OCI-LY7 (cell line): ENCODE data around the gene TRIM69.

ENCODE experiments used
- EZH2phosphoT487 ChIP-seq: fragments of 200-600 bp; sonication (generic); IDR thresholded peaks from 2 replicates; pipeline ENCODE4 v1.6.1; 2018; ENCODE audit warnings: low read depth, borderline replicate concordance, mild to moderate bottlenecking, mixed run types, antibody characterized with exemption, low read length, moderate library complexity, mixed read lengths
- TF ChIP-seq, protein P1 (sequence below): fragments of 200-600 bp; sonication (generic); conservative IDR thresholded peaks from 2 replicates; pipeline ENCODE4 v1.5.1; 2014; ENCODE audit warnings: mild to moderate bottlenecking, antibody characterized with exemption, low read length, moderate library complexity, mixed read lengths

DNA sequence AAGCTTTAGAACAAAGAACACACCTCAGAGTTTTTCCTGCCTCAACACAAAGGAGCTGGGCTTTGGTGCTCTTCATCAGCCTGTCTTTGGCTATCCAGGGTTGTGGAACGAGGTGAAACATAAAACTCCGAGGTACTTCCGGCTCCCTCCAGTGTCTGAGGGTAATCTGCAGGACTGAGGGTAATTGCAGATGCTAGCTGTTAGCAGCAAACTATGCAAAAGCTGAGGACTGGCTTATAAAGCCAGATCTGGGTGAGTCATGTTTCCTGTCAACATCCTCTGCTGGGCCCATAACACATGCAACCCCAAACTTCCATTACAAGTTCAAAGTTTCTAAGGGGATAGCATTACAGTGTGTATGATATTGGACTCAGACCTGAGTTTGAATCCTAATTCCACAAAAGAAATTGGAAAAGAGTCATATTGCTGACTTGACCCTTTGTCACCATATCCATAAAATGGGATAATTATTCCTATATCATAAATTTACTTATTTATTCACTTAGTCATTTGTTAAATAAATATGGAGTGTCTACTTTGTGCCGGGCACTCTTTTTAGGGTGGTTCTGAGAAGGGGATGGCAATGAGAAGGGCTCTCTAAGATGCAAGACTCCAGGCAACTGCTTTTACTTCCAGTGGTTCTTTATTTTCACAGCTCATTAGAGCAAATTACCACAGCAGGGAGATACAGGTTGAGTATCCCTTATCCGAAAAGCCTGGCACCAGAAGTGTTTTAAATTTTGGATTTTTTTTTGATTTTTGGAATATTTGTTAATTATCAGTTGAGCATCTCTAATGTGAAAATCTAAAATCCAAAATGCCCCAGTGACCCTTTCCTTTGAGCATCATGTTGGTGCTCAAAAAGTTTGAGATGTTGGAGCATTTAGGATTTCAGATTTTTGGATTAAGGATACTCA is 9.5 kb upstream of the TRIM69 start:
- TF ChIP-seq, protein P1, sequence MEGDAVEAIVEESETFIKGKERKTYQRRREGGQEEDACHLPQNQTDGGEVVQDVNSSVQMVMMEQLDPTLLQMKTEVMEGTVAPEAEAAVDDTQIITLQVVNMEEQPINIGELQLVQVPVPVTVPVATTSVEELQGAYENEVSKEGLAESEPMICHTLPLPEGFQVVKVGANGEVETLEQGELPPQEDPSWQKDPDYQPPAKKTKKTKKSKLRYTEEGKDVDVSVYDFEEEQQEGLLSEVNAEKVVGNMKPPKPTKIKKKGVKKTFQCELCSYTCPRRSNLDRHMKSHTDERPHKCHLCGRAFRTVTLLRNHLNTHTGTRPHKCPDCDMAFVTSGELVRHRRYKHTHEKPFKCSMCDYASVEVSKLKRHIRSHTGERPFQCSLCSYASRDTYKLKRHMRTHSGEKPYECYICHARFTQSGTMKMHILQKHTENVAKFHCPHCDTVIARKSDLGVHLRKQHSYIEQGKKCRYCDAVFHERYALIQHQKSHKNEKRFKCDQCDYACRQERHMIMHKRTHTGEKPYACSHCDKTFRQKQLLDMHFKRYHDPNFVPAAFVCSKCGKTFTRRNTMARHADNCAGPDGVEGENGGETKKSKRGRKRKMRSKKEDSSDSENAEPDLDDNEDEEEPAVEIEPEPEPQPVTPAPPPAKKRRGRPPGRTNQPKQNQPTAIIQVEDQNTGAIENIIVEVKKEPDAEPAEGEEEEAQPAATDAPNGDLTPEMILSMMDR, result no peak
- no peak for TF ChIP-seq EZH2phosphoT487
